Fibroblast of skin of scalp (primary cell): Measurements from ENCODE around the gene CCDC60.

Experiments used
- DNase-seq: peaks from one replicate; pipeline ENCODE4 v3.0.0-alpha.2; 2013

Gene CCDC60

GRCh38 chr12:119450771-119451170 lies 116.2 kb downstream of the CCDC60 start:
- no peak for DNase-seq

GRCh38 chr12:119456824-119457223 lies 122.3 kb downstream of the CCDC60 start:
- DNase-seq: no peak

GRCh38 chr12:119457271-119457670 lies 122.7 kb downstream of the CCDC60 start:
- no peak for DNase-seq

- no peak for DNase-seq
Measured at GRCh38 chr12:119459481-119459880, 125.0 kb downstream of the CCDC60 start.

- DNase-seq: no peak
Measured at GRCh38 chr12:119460876-119461275, 126.3 kb downstream of the CCDC60 start.

GRCh38 chr12:119461636-119462214 lies 127.2 kb downstream of the CCDC60 start:
- DNase-seq: no peak

- no peak for DNase-seq
Measured at GRCh38 chr12:119463211-119463926, 128.8 kb downstream of the CCDC60 start.

- no peak for DNase-seq
Measured at GRCh38 chr12:119468296-119468695, 133.8 kb downstream of the CCDC60 start.

GRCh38 chr12:119475650-119476049 lies 141.1 kb downstream of the CCDC60 start:
- DNase-seq: no peak

GRCh38 chr12:119476951-119477350 lies 142.4 kb downstream of the CCDC60 start:
- DNase-seq: no peak

GRCh38 chr12:119479121-119479561 lies 144.6 kb downstream of the CCDC60 start:
- no peak for DNase-seq

- DNase-seq: no peak
Measured at GRCh38 chr12:119480551-119480950, 146.0 kb downstream of the CCDC60 start.

GRCh38 chr12:119486599-119487154 lies 152.1 kb downstream of the CCDC60 start:
- DNase-seq: no peak

GRCh38 chr12:119491814-119492213 lies 157.3 kb downstream of the CCDC60 start:
- DNase-seq: no peak

- no peak for DNase-seq
Measured at GRCh38 chr12:119500209-119500608, 165.7 kb downstream of the CCDC60 start.

GRCh38 chr12:119501052-119501451 lies 166.5 kb downstream of the CCDC60 start:
- DNase-seq: no peak

- DNase-seq: no peak
Measured at GRCh38 chr12:119505001-119505400, 170.5 kb downstream of the CCDC60 start.

GRCh38 chr12:119512772-119513497 lies 178.4 kb downstream of the CCDC60 start:
- peak; percentile 8 for DNase-seq

- DNase-seq: no peak
Measured at GRCh38 chr12:119528241-119528640, 193.7 kb downstream of the CCDC60 start.

- no peak for DNase-seq
Measured at GRCh38 chr12:119540476-119540875, 205.9 kb downstream of the CCDC60 start.

- peak; percentile 69 for DNase-seq
Measured at GRCh38 chr12:119544765-119545625, 210.5 kb downstream of the CCDC60 start.

GRCh38 chr12:119546340-119546739 lies 211.8 kb downstream of the CCDC60 start:
- DNase-seq: no peak
